Measurements from ENCODE around the gene SDC4. TPM values are rescaled to one million over a fixed set of nuclear protein-coding genes. Genes with fewer than 3 reads are reported as not detected.

Gene SDC4
- total and polyA plus RNA-seq, 2 experiments from 2014 or later: 28.5 to 39.9 TPM

GRCh38 chr20:45337367-45338120 lies 10.7 kb downstream of the SDC4 start:
- Histone ChIP-seq H3K4me2 (no peak overlapping the region), H3K36me3 (ENCODE audit: insufficient read depth) (no peaks in the 10 kb centered on the region), H4K20me1 (replicated peaks; ENCODE audit: insufficient read depth) (0 out of 2 replicates have a peak, but pooled peaks cover 2% of the 10 kb centered on the region), H3K4me1 (ENCODE audit: insufficient read depth) (peaks cover 51% of the 10 kb centered on the region), H3K79me2 (replicated peaks; ENCODE audit: insufficient read depth) (peaks cover 65% of the 10 kb centered on the region), H2AFZ (no peak overlapping the region), H3F3A (replicated peaks; ENCODE audit: low read depth) (0 out of 2 replicates have a peak, but pooled peaks cover 3% of the 10 kb centered on the region), H3K4me3 (no peak overlapping the region), H3K27ac (ENCODE audit: low read depth) (peak overlapping the region; percentile 63; the same call in 1 of the 2 replicates), H3K27me3 (ENCODE audit: insufficient read depth) (no peaks in the 10 kb centered on the region), H3K9me2 (ENCODE audit: insufficient read depth) (no peaks in the 10 kb centered on the region)
- no peaks in the 10 kb centered on the region for H3K9me3 Mint-ChIP-seq
- H3K4me3 Mint-ChIP-seq: no peak overlapping the region; the same call in 2 of the 3 replicates
- DNase-seq (ENCODE audit: low spot score): no peak
- H3K27me3 Mint-ChIP-seq (ENCODE audit: insufficient read depth, low read depth, poor library complexity): peaks cover 7% of the 10 kb centered on the region
- H3K36me3 Mint-ChIP-seq (ENCODE audit: low read depth): peaks cover 35% of the 10 kb centered on the region
- peaks cover 60% of the 10 kb centered on the region for H3K4me1 Mint-ChIP-seq
- H3K27ac Mint-ChIP-seq: peak overlapping the region; percentile 80
- TF ChIP-seq ZNF114 (CRISPR knock-in tag; IDR thresholded peaks at IDR 0.05) (no peak), EZH2 (IDR thresholded peaks at IDR 0.05; ENCODE audit: low read depth, unreplicated experiment) (no peak), EZH2phosphoT487 (IDR thresholded peaks at IDR 0.05; ENCODE audit: unreplicated experiment) (no peak), NANOG (IDR thresholded peaks at IDR 0.05; ENCODE audit: borderline replicate concordance) (no peak), POLR2AphosphoS5 (IDR thresholded peaks at IDR 0.05; ENCODE audit: low read depth) (no peak), CREB1 (CRISPR knock-in tag; IDR thresholded peaks at IDR 0.05; ENCODE audit: low read depth) (no peak), ETS1 (IDR thresholded peaks at IDR 0.05) (no peak)
- TF ChIP-seq, protein P1, sequence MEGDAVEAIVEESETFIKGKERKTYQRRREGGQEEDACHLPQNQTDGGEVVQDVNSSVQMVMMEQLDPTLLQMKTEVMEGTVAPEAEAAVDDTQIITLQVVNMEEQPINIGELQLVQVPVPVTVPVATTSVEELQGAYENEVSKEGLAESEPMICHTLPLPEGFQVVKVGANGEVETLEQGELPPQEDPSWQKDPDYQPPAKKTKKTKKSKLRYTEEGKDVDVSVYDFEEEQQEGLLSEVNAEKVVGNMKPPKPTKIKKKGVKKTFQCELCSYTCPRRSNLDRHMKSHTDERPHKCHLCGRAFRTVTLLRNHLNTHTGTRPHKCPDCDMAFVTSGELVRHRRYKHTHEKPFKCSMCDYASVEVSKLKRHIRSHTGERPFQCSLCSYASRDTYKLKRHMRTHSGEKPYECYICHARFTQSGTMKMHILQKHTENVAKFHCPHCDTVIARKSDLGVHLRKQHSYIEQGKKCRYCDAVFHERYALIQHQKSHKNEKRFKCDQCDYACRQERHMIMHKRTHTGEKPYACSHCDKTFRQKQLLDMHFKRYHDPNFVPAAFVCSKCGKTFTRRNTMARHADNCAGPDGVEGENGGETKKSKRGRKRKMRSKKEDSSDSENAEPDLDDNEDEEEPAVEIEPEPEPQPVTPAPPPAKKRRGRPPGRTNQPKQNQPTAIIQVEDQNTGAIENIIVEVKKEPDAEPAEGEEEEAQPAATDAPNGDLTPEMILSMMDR (conservative IDR thresholded peaks at IDR 0.05; ENCODE audit: low read depth in 2 of 2): no peak
- TF ChIP-seq, protein P2, sequence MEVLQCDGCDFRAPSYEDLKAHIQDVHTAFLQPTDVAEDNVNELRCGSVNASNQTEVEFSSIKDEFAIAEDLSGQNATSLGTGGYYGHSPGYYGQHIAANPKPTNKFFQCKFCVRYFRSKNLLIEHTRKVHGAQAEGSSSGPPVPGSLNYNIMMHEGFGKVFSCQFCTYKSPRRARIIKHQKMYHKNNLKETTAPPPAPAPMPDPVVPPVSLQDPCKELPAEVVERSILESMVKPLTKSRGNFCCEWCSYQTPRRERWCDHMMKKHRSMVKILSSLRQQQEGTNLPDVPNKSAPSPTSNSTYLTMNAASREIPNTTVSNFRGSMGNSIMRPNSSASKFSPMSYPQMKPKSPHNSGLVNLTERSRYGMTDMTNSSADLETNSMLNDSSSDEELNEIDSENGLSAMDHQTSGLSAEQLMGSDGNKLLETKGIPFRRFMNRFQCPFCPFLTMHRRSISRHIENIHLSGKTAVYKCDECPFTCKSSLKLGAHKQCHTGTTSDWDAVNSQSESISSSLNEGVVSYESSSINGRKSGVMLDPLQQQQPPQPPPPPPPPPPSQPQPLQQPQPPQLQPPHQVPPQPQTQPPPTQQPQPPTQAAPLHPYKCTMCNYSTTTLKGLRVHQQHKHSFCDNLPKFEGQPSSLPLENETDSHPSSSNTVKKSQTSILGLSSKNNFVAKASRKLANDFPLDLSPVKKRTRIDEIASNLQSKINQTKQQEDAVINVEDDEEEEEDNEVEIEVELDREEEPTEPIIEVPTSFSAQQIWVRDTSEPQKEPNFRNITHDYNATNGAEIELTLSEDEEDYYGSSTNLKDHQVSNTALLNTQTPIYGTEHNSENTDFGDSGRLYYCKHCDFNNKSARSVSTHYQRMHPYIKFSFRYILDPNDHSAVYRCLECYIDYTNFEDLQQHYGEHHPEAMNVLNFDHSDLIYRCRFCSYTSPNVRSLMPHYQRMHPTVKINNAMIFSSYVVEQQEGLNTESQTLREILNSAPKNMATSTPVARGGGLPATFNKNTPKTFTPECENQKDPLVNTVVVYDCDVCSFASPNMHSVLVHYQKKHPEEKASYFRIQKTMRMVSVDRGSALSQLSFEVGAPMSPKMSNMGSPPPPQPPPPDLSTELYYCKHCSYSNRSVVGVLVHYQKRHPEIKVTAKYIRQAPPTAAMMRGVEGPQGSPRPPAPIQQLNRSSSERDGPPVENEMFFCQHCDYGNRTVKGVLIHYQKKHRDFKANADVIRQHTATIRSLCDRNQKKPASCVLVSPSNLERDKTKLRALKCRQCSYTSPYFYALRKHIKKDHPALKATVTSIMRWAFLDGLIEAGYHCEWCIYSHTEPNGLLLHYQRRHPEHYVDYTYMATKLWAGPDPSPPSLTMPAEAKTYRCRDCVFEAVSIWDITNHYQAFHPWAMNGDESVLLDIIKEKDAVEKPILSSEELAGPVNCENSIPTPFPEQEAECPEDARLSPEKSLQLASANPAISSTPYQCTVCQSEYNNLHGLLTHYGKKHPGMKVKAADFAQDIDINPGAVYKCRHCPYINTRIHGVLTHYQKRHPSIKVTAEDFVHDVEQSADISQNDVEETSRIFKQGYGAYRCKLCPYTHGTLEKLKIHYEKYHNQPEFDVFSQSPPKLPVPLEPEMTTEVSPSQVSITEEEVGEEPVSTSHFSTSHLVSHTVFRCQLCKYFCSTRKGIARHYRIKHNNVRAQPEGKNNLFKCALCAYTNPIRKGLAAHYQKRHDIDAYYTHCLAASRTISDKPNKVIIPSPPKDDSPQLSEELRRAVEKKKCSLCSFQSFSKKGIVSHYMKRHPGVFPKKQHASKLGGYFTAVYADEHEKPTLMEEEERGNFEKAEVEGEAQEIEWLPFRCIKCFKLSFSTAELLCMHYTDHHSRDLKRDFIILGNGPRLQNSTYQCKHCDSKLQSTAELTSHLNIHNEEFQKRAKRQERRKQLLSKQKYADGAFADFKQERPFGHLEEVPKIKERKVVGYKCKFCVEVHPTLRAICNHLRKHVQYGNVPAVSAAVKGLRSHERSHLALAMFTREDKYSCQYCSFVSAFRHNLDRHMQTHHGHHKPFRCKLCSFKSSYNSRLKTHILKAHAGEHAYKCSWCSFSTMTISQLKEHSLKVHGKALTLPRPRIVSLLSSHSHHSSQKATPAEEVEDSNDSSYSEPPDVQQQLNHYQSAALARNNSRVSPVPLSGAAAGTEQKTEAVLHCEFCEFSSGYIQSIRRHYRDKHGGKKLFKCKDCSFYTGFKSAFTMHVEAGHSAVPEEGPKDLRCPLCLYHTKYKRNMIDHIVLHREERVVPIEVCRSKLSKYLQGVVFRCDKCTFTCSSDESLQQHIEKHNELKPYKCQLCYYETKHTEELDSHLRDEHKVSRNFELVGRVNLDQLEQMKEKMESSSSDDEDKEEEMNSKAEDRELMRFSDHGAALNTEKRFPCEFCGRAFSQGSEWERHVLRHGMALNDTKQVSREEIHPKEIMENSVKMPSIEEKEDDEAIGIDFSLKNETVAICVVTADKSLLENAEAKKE (CRISPR knock-in tag; IDR thresholded peaks at IDR 0.05): no peak
- TF ChIP-seq, protein P3, sequence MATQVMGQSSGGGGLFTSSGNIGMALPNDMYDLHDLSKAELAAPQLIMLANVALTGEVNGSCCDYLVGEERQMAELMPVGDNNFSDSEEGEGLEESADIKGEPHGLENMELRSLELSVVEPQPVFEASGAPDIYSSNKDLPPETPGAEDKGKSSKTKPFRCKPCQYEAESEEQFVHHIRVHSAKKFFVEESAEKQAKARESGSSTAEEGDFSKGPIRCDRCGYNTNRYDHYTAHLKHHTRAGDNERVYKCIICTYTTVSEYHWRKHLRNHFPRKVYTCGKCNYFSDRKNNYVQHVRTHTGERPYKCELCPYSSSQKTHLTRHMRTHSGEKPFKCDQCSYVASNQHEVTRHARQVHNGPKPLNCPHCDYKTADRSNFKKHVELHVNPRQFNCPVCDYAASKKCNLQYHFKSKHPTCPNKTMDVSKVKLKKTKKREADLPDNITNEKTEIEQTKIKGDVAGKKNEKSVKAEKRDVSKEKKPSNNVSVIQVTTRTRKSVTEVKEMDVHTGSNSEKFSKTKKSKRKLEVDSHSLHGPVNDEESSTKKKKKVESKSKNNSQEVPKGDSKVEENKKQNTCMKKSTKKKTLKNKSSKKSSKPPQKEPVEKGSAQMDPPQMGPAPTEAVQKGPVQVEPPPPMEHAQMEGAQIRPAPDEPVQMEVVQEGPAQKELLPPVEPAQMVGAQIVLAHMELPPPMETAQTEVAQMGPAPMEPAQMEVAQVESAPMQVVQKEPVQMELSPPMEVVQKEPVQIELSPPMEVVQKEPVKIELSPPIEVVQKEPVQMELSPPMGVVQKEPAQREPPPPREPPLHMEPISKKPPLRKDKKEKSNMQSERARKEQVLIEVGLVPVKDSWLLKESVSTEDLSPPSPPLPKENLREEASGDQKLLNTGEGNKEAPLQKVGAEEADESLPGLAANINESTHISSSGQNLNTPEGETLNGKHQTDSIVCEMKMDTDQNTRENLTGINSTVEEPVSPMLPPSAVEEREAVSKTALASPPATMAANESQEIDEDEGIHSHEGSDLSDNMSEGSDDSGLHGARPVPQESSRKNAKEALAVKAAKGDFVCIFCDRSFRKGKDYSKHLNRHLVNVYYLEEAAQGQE (IDR thresholded peaks at IDR 0.05; ENCODE audit: unreplicated experiment): no peak
- peak; percentile 8 for ATAC-seq
